ENCODE data around the gene RNF19B.

- TF ChIP-seq CTCF (IDR thresholded peaks at IDR 0.05) (no peak), POLR2A (IDR thresholded peaks at IDR 0.05) (no peak)
Measured at GRCh38 chr1:32991819-32992488, 27.3 kb upstream of the RNF19B start.

Measured in body of pancreas (tissue), 4 donors.